ENCODE results near the gene SLC5A5.
"Not testable (repeated sequence)": the region's sequence is repeated elsewhere in the genome, so short reads cannot be mapped to it uniquely, and the experiment has no call there.

SLC5A5 gene

GRCh38 chr19:17877696-17878095 lies 6.0 kb downstream of the SLC5A5 start:
- POLR2A ChIA-PET (ENCODE audit: low non-redundant PET), result no interaction called here
- TF ChIP-seq, protein P1, sequence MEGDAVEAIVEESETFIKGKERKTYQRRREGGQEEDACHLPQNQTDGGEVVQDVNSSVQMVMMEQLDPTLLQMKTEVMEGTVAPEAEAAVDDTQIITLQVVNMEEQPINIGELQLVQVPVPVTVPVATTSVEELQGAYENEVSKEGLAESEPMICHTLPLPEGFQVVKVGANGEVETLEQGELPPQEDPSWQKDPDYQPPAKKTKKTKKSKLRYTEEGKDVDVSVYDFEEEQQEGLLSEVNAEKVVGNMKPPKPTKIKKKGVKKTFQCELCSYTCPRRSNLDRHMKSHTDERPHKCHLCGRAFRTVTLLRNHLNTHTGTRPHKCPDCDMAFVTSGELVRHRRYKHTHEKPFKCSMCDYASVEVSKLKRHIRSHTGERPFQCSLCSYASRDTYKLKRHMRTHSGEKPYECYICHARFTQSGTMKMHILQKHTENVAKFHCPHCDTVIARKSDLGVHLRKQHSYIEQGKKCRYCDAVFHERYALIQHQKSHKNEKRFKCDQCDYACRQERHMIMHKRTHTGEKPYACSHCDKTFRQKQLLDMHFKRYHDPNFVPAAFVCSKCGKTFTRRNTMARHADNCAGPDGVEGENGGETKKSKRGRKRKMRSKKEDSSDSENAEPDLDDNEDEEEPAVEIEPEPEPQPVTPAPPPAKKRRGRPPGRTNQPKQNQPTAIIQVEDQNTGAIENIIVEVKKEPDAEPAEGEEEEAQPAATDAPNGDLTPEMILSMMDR (conservative IDR thresholded peaks at IDR 0.05; ENCODE audit: low read depth), result no peak
- no peak overlapping the region for H3K27ac ChIP-seq
- CTCF ChIA-PET, result no interaction called here
- DNase-seq (ENCODE audit: low spot score), result no peak

GRCh38 chr19:17879466-17879865 lies 7.7 kb downstream of the SLC5A5 start:
- ChIA-PET POLR2A (ENCODE audit: low non-redundant PET) (interaction anchor here (0.7 kb wide), 1 partner anchor 15 kb away, joined by 4 read pairs; no protein-coding TSS in a partner anchor), CTCF (interaction anchor here (0.6 kb wide), 1 partner anchor 53 kb away, joined by 4 read pairs; the partner anchor contains the start of gene CCDC124)
- DNase-seq (ENCODE audit: low spot score), result no peak
- H3K27ac ChIP-seq, result no peak overlapping the region
- TF ChIP-seq, protein P1 (conservative IDR thresholded peaks at IDR 0.05; ENCODE audit: low read depth), result no peak

DNA sequence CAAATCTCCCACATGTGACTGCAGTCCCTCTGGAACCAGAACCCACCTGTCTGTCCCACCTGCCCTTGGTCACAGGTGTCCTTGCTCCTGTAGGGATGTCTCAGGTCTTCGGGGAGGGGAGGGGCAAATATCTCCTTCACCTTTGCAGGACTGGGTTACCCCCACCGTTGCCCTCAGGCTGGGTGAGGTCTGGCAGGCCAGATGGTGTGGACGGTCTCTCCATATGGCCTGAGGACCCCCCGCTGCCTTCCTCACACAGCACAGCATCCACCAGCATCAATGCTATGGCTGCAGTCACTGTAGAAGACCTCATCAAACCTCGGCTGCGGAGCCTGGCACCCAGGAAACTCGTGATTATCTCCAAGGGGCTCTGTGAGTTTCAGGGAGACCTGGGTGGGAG lies 10.0 kb downstream of the SLC5A5 start:
- H3K27ac ChIP-seq, result no peak overlapping the region
- POLR2A ChIA-PET (ENCODE audit: low non-redundant PET), result no interaction called here
- TF ChIP-seq, protein P1 (conservative IDR thresholded peaks at IDR 0.05; ENCODE audit: low read depth), result no peak
- CTCF ChIA-PET, result no interaction called here
- no peak for DNase-seq (ENCODE audit: low spot score)

DNA sequence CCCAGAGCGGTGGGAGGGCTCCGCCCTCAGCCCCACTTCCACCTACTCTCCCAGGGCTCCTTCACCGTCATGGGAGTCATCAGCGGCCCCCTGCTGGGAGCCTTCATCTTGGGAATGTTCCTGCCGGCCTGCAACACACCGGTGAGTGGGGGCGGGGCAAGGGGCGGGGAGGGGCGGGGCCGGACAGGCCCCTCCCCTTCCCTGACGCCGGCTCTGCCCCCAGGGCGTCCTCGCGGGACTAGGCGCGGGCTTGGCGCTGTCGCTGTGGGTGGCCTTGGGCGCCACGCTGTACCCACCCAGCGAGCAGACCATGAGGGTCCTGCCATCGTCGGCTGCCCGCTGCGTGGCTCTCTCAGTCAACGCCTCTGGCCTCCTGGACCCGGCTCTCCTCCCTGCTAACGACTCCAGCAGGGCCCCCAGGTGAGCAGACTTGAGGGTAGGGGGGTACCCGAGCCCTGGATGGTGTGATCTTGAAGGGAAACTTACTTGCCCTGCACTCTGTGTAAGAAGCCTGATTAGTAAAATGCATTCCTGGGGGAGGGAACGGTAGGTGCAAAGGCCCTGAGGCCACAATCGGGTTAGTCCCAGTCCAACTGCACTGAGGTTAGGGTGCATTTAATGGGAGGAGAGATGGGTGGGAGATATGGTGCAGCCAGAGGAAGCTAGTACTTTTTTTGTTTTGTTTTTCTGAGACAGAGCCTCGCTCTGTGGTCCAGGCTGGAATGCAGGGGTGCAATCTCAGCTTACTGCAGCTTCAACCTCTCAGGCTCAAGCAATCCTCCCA lies 12.1 kb downstream of the SLC5A5 start:
- ChIA-PET POLR2A (ENCODE audit: low non-redundant PET) (interaction anchor here (0.5 kb wide), 1 partner anchor 11 kb away, joined by 3 read pairs; no protein-coding TSS in a partner anchor), CTCF (interaction anchor here (0.7 to 0.9 kb wide), 2 partner anchors 14 to 205 kb away, joined by 3 to 7 read pairs; no protein-coding TSS in a partner anchor)
- DNase-seq (ENCODE audit: low spot score), result no peak
- no peak overlapping the region for H3K27ac ChIP-seq
- TF ChIP-seq, protein P1 (conservative IDR thresholded peaks at IDR 0.05; ENCODE audit: low read depth), result no peak

GRCh38 chr19:17886515-17886914 lies 14.8 kb downstream of the SLC5A5 start:
- no peak for DNase-seq (ENCODE audit: low spot score)
- ChIA-PET POLR2A (ENCODE audit: low non-redundant PET) (interaction anchor here (0.6 kb wide), 1 partner anchor 13 kb away, joined by 3 read pairs; no protein-coding TSS in a partner anchor), CTCF (no interaction called here)
- no peak overlapping the region for H3K27ac ChIP-seq
- TF ChIP-seq, protein P1 (conservative IDR thresholded peaks at IDR 0.05; ENCODE audit: low read depth), result no peak

GRCh38 chr19:17887221-17887620 lies 15.5 kb downstream of the SLC5A5 start:
- DNase-seq (ENCODE audit: low spot score); POLR2A ChIA-PET (ENCODE audit: low non-redundant PET); CTCF ChIA-PET; H3K27ac ChIP-seq: not testable (repeated sequence)

GRCh38 chr19:17888260-17888659 lies 16.5 kb downstream of the SLC5A5 start:
- ChIA-PET CTCF (no interaction called here), POLR2A (ENCODE audit: low non-redundant PET) (no interaction called here)
- TF ChIP-seq, protein P1 (conservative IDR thresholded peaks at IDR 0.05; ENCODE audit: low read depth), result no peak
- no peak for DNase-seq (ENCODE audit: low spot score)
- no peak overlapping the region for H3K27ac ChIP-seq
